ENCODE results near the gene KMT2A. TPM values are rescaled to one million over a fixed set of nuclear protein-coding genes. Genes with fewer than 3 reads are reported as not detected.

KMT2A gene
- total and polyA plus RNA-seq, 12 donors, result 9.5 to 107 (median 42.5) TPM

DNA sequence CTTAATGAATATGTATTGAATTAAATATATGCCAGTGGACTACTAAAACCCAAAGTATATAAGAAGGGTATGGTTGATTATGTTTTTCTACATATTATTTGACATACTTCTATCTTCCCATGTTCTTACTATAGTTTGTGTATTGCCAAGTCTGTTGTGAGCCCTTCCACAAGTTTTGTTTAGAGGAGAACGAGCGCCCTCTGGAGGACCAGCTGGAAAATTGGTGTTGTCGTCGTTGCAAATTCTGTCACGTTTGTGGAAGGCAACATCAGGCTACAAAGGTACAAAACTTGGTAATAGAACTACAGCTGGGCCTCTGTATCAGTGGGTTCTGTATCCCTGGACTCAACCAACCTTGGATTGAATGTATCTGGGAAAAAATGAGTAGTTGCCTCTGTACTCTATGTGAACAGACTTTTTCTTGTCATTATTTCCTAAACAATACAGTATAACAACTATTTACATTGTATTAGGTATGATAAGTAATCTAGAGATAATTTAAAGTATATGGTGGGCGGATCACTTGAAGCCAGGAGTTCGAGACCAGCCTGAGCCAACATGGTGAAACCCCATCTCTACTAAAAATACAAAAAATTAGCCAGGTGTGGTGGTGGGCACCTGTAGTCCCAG, 52.3 kb downstream of the KMT2A start:
- DNase-seq, result peak; percentile 55 to 76 (median 66)
- H3K27ac ChIP-seq, result no peak overlapping the region
- no peaks in the 10 kb centered on the region for H3K4me1 ChIP-seq (replicated peaks in 1 of 2)
- no peak overlapping the region for H3K4me3 ChIP-seq
- intact Hi-C loops (cut with DNase I), result loop anchor here (5.0 to 10.0 kb wide), 2 partner anchors 91 to 94 kb away; no protein-coding TSS in a partner anchor
- WGBS, 4 donors, result 23 to 27% (median 25%) methylated on average over 7 of the region's 7 CpGs
- no peaks in the 10 kb centered on the region for H3K27me3 ChIP-seq
- no peaks in the 10 kb centered on the region for H3K9me3 ChIP-seq (replicated peaks in 1 of 3)
- peaks cover 0 to 94% of the 10 kb centered on the region in 2 donors for H3K36me3 ChIP-seq (replicated peaks in 1 of 2)
- no peak for TF ChIP-seq POLR2A (IDR thresholded peaks at IDR 0.05)
- TF ChIP-seq, protein P1, sequence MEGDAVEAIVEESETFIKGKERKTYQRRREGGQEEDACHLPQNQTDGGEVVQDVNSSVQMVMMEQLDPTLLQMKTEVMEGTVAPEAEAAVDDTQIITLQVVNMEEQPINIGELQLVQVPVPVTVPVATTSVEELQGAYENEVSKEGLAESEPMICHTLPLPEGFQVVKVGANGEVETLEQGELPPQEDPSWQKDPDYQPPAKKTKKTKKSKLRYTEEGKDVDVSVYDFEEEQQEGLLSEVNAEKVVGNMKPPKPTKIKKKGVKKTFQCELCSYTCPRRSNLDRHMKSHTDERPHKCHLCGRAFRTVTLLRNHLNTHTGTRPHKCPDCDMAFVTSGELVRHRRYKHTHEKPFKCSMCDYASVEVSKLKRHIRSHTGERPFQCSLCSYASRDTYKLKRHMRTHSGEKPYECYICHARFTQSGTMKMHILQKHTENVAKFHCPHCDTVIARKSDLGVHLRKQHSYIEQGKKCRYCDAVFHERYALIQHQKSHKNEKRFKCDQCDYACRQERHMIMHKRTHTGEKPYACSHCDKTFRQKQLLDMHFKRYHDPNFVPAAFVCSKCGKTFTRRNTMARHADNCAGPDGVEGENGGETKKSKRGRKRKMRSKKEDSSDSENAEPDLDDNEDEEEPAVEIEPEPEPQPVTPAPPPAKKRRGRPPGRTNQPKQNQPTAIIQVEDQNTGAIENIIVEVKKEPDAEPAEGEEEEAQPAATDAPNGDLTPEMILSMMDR (IDR thresholded peaks at IDR 0.05), result peak; percentile 73 to 82 (median 80)

DNA sequence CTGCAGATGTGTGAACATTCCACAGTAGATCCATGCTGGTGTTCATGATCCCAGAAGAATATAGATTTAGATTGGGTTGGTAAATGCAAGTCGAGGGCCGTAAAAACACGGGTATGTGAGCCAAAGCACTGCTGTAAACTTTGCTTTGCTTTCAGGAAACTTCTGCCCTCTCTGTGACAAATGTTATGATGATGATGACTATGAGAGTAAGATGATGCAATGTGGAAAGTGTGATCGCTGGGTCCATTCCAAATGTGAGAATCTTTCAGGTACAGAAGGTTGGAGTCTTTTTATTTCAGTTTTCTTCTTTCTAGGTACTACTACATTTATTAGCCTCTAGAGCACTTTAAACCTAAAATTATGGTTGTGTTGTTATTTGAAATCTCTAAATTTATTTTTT, 54.7 kb downstream of the KMT2A start:
- Histone ChIP-seq H3K4me3 (no peak overlapping the region), H3K27me3 (no peaks in the 10 kb centered on the region), H3K36me3 (replicated peaks in 1 of 2) (peaks cover 0 to 95% of the 10 kb centered on the region in 2 donors), H3K4me1 (replicated peaks in 1 of 2) (no peaks in the 10 kb centered on the region), H3K27ac (no peak overlapping the region), H3K9me3 (replicated peaks in 1 of 3) (no peaks in the 10 kb centered on the region)
- TF ChIP-seq, protein P1 (IDR thresholded peaks at IDR 0.05), result no peak
- no peak for TF ChIP-seq POLR2A (IDR thresholded peaks at IDR 0.05)
- 85 to 91% (median 89%) methylated on average over 4 of the region's 4 CpGs for WGBS, 4 donors
- no peak for DNase-seq
- intact Hi-C loops (cut with DNase I), result no loop called here

GRCh38 chr11:118497831-118498230, 61.5 kb downstream of the KMT2A start:
- H3K36me3 ChIP-seq (replicated peaks in 1 of 2), result peaks cover 0 to 100% of the 10 kb centered on the region in 2 donors
- H3K9me3 ChIP-seq (replicated peaks in 1 of 3), result no peaks in the 10 kb centered on the region
- no peaks in the 10 kb centered on the region for H3K27me3 ChIP-seq
- H3K4me1 ChIP-seq (replicated peaks in 1 of 2), result no peaks in the 10 kb centered on the region
- WGBS, 4 donors, result 86 to 93% (median 87%) methylated on average over 4 of the region's 4 CpGs
- TF ChIP-seq, protein P1 (IDR thresholded peaks at IDR 0.05), result no peak
- TF ChIP-seq POLR2A (IDR thresholded peaks at IDR 0.05), result no peak
- no peak overlapping the region for H3K4me3 ChIP-seq
- no peak for DNase-seq
- intact Hi-C loops (cut with DNase I), result no loop called here
- H3K27ac ChIP-seq, result no peak overlapping the region

DNA sequence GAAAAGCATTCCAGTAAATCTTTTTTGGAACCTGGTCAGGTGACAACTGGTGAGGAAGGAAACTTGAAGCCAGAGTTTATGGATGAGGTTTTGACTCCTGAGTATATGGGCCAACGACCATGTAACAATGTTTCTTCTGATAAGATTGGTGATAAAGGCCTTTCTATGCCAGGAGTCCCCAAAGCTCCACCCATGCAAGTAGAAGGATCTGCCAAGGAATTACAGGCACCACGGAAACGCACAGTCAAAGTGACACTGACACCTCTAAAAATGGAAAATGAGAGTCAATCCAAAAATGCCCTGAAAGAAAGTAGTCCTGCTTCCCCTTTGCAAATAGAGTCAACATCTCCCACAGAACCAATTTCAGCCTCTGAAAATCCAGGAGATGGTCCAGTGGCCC, 66.9 kb downstream of the KMT2A start:
- Histone ChIP-seq H3K27me3 (no peaks in the 10 kb centered on the region), H3K27ac (no peak overlapping the region), H3K36me3 (replicated peaks in 1 of 2) (peaks cover 0 to 99% of the 10 kb centered on the region in 2 donors), H3K4me3 (no peak overlapping the region), H3K4me1 (replicated peaks in 1 of 2) (no peaks in the 10 kb centered on the region), H3K9me3 (replicated peaks in 1 of 3) (no peaks in the 10 kb centered on the region)
- intact Hi-C loops (cut with DNase I), result loop anchor here in 1 of 2 donors (10.0 kb wide), 1 partner anchor 118 kb away; no protein-coding TSS in a partner anchor
- TF ChIP-seq, protein P1 (IDR thresholded peaks at IDR 0.05), result no peak
- no peak for TF ChIP-seq POLR2A (IDR thresholded peaks at IDR 0.05)
- WGBS, 4 donors, result 49 to 59% (median 57%) methylated on average over 3 of the region's 3 CpGs
- DNase-seq, result no peak
